ENCODE results near the gene OPA3. TPM values are rescaled to one million over a fixed set of nuclear protein-coding genes. Genes with fewer than 3 reads are reported as not detected.

Gene OPA3
- total RNA-seq, 2 donors from 2014 or later, result 8.4 to 13.1 TPM

DNA sequence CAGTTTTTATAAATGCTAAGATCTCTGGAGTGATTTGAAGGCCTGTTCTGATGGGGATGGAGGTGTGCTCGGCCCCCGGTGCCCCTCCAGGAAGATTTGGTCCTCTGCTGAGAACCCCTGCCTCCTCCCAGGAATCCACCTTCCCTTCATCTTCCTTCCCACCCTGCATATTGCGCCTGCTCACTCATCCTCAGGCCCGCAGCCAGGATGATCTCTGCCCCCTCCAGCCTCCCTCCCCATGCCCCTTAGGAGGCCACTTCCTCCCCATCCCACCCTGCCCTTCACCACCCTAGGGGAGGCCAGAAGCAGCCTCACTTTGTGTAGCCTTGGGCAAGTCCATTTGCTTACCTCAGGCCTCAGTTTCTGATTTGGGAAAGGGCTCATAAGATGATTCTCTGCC is 57.6 kb downstream of the OPA3 start:
- no peak overlapping the region for H3K4me3 ChIP-seq
- no peak for DNase-seq (ENCODE audit: low spot score)
- peaks cover 11 to 55% of the 10 kb centered on the region in 2 donors for H3K4me1 ChIP-seq (ENCODE audit: control insufficient read depth in 1 of 2, low read depth in 2 of 2)
- no peaks in the 10 kb centered on the region for H3K27me3 ChIP-seq (replicated peaks; ENCODE audit: insufficient read depth)
- H3K9me3 ChIP-seq, result no peaks in the 10 kb centered on the region
- TF ChIP-seq, protein P1, sequence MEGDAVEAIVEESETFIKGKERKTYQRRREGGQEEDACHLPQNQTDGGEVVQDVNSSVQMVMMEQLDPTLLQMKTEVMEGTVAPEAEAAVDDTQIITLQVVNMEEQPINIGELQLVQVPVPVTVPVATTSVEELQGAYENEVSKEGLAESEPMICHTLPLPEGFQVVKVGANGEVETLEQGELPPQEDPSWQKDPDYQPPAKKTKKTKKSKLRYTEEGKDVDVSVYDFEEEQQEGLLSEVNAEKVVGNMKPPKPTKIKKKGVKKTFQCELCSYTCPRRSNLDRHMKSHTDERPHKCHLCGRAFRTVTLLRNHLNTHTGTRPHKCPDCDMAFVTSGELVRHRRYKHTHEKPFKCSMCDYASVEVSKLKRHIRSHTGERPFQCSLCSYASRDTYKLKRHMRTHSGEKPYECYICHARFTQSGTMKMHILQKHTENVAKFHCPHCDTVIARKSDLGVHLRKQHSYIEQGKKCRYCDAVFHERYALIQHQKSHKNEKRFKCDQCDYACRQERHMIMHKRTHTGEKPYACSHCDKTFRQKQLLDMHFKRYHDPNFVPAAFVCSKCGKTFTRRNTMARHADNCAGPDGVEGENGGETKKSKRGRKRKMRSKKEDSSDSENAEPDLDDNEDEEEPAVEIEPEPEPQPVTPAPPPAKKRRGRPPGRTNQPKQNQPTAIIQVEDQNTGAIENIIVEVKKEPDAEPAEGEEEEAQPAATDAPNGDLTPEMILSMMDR (IDR thresholded peaks at IDR 0.05), result no peak
- H3K36me3 ChIP-seq, result peaks cover 42% of the 10 kb centered on the region
- no peak for ATAC-seq (ENCODE audit: insufficient number of reproducible peaks, low FRiP score, low read depth)
- H3K27ac ChIP-seq, result peak overlapping the region in 1 of 2 donors; percentile 68

DNA sequence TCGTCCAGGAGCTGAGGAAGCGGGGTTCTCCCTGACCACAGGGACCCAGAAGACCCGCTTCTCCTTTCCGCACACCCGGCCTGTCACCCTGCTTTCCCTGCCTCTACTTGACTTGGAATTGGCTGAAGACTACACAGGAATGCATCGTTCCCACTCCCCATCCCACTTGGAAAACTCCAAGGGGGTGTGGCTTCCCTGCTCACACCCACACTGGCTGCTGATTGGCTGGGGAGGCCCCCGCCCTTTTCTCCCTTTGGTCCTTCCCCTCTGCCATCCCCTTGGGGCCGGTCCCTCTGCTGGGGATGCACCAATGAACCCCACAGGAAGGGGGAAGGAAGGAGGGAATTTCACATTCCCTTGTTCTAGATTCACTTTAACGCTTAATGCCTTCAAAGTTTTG is 58.5 kb downstream of the OPA3 start:
- TF ChIP-seq, protein P1 (IDR thresholded peaks at IDR 0.05), result no peak
- DNase-seq (ENCODE audit: low spot score), result no peak
- no peaks in the 10 kb centered on the region for H3K27me3 ChIP-seq (replicated peaks; ENCODE audit: insufficient read depth)
- H3K9me3 ChIP-seq, result no peaks in the 10 kb centered on the region
- no peak overlapping the region for H3K4me3 ChIP-seq
- no peak for ATAC-seq (ENCODE audit: insufficient number of reproducible peaks, low FRiP score, low read depth)
- H3K4me1 ChIP-seq (ENCODE audit: control insufficient read depth in 1 of 2, low read depth in 2 of 2), result peaks cover 11 to 55% of the 10 kb centered on the region in 2 donors
- peaks cover 50% of the 10 kb centered on the region for H3K36me3 ChIP-seq
- peak overlapping the region; percentile 53 to 68 for H3K27ac ChIP-seq

DNA sequence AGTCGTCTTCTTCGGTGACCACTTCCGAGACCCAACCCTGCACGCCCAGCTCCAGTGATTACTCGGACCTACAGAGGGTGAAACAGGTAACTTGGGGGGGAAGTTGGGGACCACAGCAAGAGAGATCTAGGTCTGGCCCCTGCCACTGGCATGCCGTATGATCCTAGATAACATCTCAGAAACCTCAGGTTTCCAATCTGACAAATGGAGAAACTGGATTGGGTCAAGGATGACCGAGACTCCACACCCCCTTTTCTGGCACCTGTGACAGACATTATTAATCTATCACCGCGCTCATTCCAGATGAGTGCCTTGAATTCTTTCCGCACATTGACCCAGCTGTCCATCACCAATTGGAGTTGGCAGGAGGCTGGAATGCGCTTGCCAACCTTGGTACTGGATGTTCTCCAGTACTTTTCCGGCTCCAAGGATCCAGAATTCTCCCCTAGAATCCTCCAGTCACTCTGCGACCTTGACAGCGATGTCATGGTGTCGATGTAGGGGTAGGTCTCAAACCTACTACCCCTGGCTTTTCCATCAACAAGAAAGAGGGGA is 60.0 kb downstream of the OPA3 start:
- ATAC-seq (ENCODE audit: insufficient number of reproducible peaks, low FRiP score, low read depth) (no peak), DNase-seq (ENCODE audit: low spot score) (no peak)
- Histone ChIP-seq H3K4me1 (ENCODE audit: control insufficient read depth in 1 of 2, low read depth in 2 of 2) (peaks cover 11 to 55% of the 10 kb centered on the region in 2 donors), H3K4me3 (no peak overlapping the region), H3K27ac (peak overlapping the region; percentile 66 to 68), H3K9me3 (no peaks in the 10 kb centered on the region), H3K27me3 (replicated peaks; ENCODE audit: insufficient read depth) (no peaks in the 10 kb centered on the region), H3K36me3 (peaks cover 64% of the 10 kb centered on the region)
- TF ChIP-seq, protein P1 (IDR thresholded peaks at IDR 0.05), result no peak

DNA sequence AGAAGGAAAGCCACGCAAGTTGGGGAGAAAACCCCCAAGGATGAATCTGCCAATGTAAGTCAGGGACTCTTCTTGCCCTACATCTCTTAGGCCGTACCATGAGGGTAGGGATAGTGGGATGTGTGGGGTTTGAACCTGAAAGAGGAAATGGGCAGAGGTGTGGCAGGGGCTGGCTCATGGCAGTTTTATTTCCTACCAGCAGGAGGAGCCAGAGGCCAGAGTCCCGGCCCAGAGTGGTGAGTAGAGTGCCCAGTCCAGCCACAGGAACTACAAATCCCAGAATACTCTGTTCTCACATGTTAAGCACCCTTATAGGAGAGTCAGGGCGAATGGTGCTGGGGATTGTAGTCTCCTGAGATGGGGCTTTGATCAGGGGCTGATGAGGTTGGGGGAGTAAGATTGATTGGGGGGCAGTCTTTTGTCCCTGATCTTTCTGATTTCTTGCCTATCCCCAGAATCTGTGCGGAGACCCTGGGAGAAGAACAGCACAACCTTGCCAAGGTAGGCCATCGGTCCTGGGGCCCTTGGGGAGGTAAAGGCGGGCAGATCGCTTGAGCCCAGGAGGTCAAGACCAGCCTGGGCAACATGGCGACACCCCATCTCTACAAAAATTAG is 60.9 kb downstream of the OPA3 start:
- ATAC-seq (ENCODE audit: insufficient number of reproducible peaks, low FRiP score, low read depth) (peak; percentile 90), DNase-seq (ENCODE audit: low spot score) (peak; percentile 50)
- Histone ChIP-seq H3K36me3 (peaks cover 64% of the 10 kb centered on the region), H3K4me1 (ENCODE audit: control insufficient read depth in 1 of 2, low read depth in 2 of 2) (peaks cover 6 to 48% of the 10 kb centered on the region in 2 donors), H3K27ac (peak overlapping the region; percentile 63 to 68), H3K27me3 (replicated peaks; ENCODE audit: insufficient read depth) (no peaks in the 10 kb centered on the region), H3K4me3 (no peak overlapping the region), H3K9me3 (no peaks in the 10 kb centered on the region)
- TF ChIP-seq, protein P1 (IDR thresholded peaks at IDR 0.05), result peak; percentile 89

DNA sequence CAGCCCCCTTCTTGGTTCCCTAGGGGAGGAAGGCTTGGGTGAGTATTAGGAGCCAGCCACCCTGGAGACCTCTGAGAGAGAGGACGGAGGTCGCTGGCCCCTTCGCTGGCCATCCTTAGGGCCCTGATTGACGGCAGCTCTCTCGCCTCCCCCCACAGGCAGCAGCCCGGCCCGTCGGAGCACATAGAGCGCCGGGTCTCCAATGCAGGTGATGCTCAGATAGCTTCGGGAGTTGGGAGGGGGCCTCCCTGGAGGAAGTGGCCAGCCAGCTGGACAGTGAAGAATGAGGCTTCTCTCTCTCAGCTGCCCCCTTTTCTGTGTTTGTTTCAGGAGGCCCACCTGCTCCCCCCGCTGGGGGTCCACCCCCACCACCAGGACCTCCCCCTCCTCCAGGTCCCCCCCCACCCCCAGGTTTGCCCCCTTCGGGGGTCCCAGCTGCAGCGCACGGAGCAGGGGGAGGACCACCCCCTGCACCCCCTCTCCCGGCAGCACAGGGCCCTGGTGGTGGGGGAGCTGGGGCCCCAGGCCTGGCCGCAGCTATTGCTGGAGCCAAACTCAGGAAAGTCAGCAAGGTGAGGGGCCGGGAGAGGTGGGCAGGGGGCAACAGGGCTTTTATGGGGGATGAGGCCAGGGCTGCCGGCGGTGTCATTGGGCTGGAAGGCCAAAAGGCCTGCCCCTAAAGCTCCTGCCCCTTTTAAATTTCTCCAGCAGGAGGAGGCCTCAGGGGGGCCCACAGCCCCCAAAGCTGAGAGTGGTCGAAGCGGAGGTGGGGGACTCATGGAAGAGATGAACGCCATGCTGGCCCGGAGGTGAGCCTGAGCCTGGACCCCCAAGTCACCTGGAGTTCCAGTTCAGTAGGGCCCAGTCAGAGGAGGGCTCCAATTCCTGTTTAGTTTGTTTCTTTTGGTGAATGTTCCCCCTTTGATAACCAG is 62.3 kb downstream of the OPA3 start:
- Histone ChIP-seq H3K4me1 (ENCODE audit: control insufficient read depth in 1 of 2, low read depth in 2 of 2) (peaks cover 3 to 37% of the 10 kb centered on the region in 2 donors), H3K27ac (no peak overlapping the region), H3K9me3 (no peaks in the 10 kb centered on the region), H3K36me3 (peaks cover 74% of the 10 kb centered on the region), H3K4me3 (no peak overlapping the region), H3K27me3 (replicated peaks; ENCODE audit: insufficient read depth) (no peaks in the 10 kb centered on the region)
- TF ChIP-seq, protein P1 (IDR thresholded peaks at IDR 0.05), result no peak
- ATAC-seq (ENCODE audit: insufficient number of reproducible peaks, low FRiP score, low read depth), result no peak
- no peak for DNase-seq (ENCODE audit: low spot score)

Measured in thoracic aorta (tissue), 2 donors.